Spleen (tissue), 11 donors: ENCODE measurements around the gene ADRB1. TPM values are rescaled to one million over a fixed set of nuclear protein-coding genes. Genes with fewer than 3 reads are reported as not detected.

Experiments used
- DNase-seq: peaks from one replicate; pipeline ENCODE4 v3.0.0-alpha.2; 2020
- H3K27ac ChIP-seq, 8 donors: fragments of 200-600 bp; sonication (generic) in 7 of 8; 1 replicate in 4 of 8; 2 replicates in 4 of 8; pipeline versions ENCODE4 v1.5.0 to v1.8.0; 2016 to 2021; ENCODE audit warnings: inconsistent platforms in 4 of 8, mild to moderate bottlenecking in 4 of 8, moderate library complexity in 1 of 8
- H3K27me3 ChIP-seq, 7 donors: fragments of 200-600 bp; sonication (generic) in 6 of 7; replicated peaks in 1 of 7; 1 replicate in 4 of 7; 2 replicates in 3 of 7; pipeline versions ENCODE4 v1.5.0 to v1.8.0; 2016 to 2021; ENCODE audit warnings: inconsistent platforms in 3 of 7, mild to moderate bottlenecking in 1 of 7
- H3K36me3 ChIP-seq, 6 donors: fragments of 200-600 bp; sonication (generic) in 5 of 6; 1 replicate in 4 of 6; 2 replicates in 2 of 6; pipeline versions ENCODE4 v1.5.0 to v1.8.0; 2016 to 2021; ENCODE audit warnings: inconsistent platforms in 2 of 6
- H3K4me1 ChIP-seq, 6 donors: fragments of 200-600 bp; sonication (generic) in 5 of 6; 1 replicate in 3 of 6; 2 replicates in 3 of 6; pipeline versions ENCODE4 v1.5.0 to v1.8.0; 2016 to 2021; ENCODE audit warnings: inconsistent platforms in 3 of 6
- H3K4me3 ChIP-seq, 8 donors: fragments of 200-600 bp; sonication (generic) in 7 of 8; 1 replicate in 4 of 8; 2 replicates in 4 of 8; pipeline versions ENCODE4 v1.5.0 to v1.8.0; 2016 to 2021; ENCODE audit warnings: inconsistent platforms in 4 of 8, mild to moderate bottlenecking in 4 of 8, moderate library complexity in 2 of 8
- H3K9me3 ChIP-seq, 8 donors: fragments of 200-600 bp; sonication (generic) in 7 of 8; 1 replicate in 4 of 8; 2 replicates in 4 of 8; pipeline versions ENCODE4 v1.5.0 to v1.8.0; 2016 to 2021; ENCODE audit warnings: inconsistent platforms in 4 of 8
- CTCF ChIP-seq, 11 experiments: fragments of 200-600 bp in 7 of 11; fragments of 450-650 bp in 4 of 11; sonication (generic) in 4 of 11; IDR thresholded peaks in 8 of 11; conservative IDR thresholded peaks in 3 of 11; 1 replicate in 7 of 11; 2 replicates in 4 of 11; pipeline versions ENCODE4 v1.4.0 to v1.8.0; 2016 to 2021; ENCODE audit warnings: antibody characterized with exemption in 11 of 11, inconsistent platforms in 4 of 11, mild to moderate bottlenecking in 1 of 11
- POLR2A ChIP-seq, 3 donors: fragments of 450-650 bp; IDR thresholded peaks; one replicate each; pipeline ENCODE4 v1.5.1; 2017; ENCODE audit warnings: antibody characterized with exemption in 3 of 3, mild to moderate bottlenecking in 1 of 3
- POLR2AphosphoS5 ChIP-seq, 3 donors: sonication (generic); formaldehyde crosslinking; IDR thresholded peaks; one replicate each; pipeline ENCODE4 v1.5.1; 2017; ENCODE audit warnings: antibody characterized with exemption in 3 of 3
- WGBS, 5 donors: extraction: QIAGEN DNeasy Blood & Tissue Kit in 3 of 5; methylation state at CpG; one replicate each; pipeline versions ENCODE4 v1.1.5 to v1.1.7; 2013 to 2018; 5-methylcytosine and 5-hydroxymethylcytosine counted together
- intact Hi-C: fragments of 100-400 bp; cut with DNase I; formaldehyde crosslinking; loops from one replicate; pipeline ENCODE4 v1.15.0; 2023; ENCODE audit warnings: low total_unique reads
- polyA plus RNA-seq, 3 donors: library from polyadenylated mRNA; stranded (reverse); fragments of 200-250 nt; gene quantifications; one replicate each; pipeline ENCODE4 v1.2.1, GENCODE V29; 2013
- total RNA-seq, 7 donors: library from RNA; depleted of rRNA in 3 of 7; stranded (reverse); fragments of >200 nt in 3 of 7; fragmentation: NEBNext Ultra II Directional in 4 of 7; extraction: Animal tissue kit (Norgen Biotek cat#: 25700) in 4 of 7; gene quantifications; one replicate each; pipeline versions ENCODE4 v1.1.0 to v1.2.1, GENCODE V29; 2016 to 2021
- donor health status: healthy with polysubstance abuse.
- donor health status: DM: no; HTN: no; CAD: no; lungs with moderate emphysema.
- donor health status: DM: no; HTN: no; CAD: no.
- donor health status: Bipolar disorder and iron deficiency.
- donor health status: healthy.
- donor health status: DM: no; HTN: no; CAD: no.
- donor health status: DM: yes; HTN: yes; CAD: no.

The ADRB1 gene
- total and polyA plus RNA-seq, 10 donors: 0.47 to 4.8 (median 2.4) TPM

- Histone ChIP-seq H3K27ac (no peak overlapping the region), H3K9me3 (no peaks in the 10 kb centered on the region), H3K36me3 (no peaks in the 10 kb centered on the region), H3K4me3 (no peak overlapping the region), H3K27me3 (no peaks in the 10 kb centered on the region), H3K4me1 (peaks cover 15 to 45% (median 28%) of the 10 kb centered on the region in 6 donors)
- TF ChIP-seq POLR2A (IDR thresholded peaks at IDR 0.05) (no peak), POLR2AphosphoS5 (IDR thresholded peaks at IDR 0.05) (no peak), CTCF (IDR thresholded peaks at IDR 0.05 in 8 of 11, conservative IDR thresholded peaks at IDR 0.05 in 3 of 11) (no peak)
- intact Hi-C loops: no loop called here
- 90 to 94% (median 93%) methylated on average over 7 of the region's 7 CpGs for WGBS, 5 donors
- no peak for DNase-seq
Observed at GRCh38 chr10:114022766-114023597, 20.7 kb upstream of the ADRB1 start.

GRCh38 chr10:114024876-114025610 is 18.6 kb upstream of the ADRB1 start:
- no peak for TF ChIP-seq POLR2AphosphoS5 (IDR thresholded peaks at IDR 0.05)
- no peaks in the 10 kb centered on the region for H3K36me3 ChIP-seq
- DNase-seq: peak; percentile 82
- H3K4me1 ChIP-seq: peaks cover 15 to 44% (median 27%) of the 10 kb centered on the region in 6 donors
- H3K27ac ChIP-seq: peak overlapping the region in 5 of 8 donors; percentile 21 to 71 (median 63)
- intact Hi-C loops: no loop called here
- H3K4me3 ChIP-seq: peak overlapping the region in 1 of 8 donors; percentile 38
- WGBS, 5 donors: 20 to 44% (median 39%) methylated on average over 12 of the region's 12 CpGs
- peaks cover 0 to 2% (median 0%) of the 10 kb centered on the region in 7 donors for H3K27me3 ChIP-seq
- H3K9me3 ChIP-seq: no peaks in the 10 kb centered on the region

GRCh38 chr10:114025611-114026130 is 18.0 kb upstream of the ADRB1 start:
- TF ChIP-seq CTCF (IDR thresholded peaks at IDR 0.05 in 8 of 11, conservative IDR thresholded peaks at IDR 0.05 in 3 of 11): no peak
- no peak for TF ChIP-seq POLR2AphosphoS5 (IDR thresholded peaks at IDR 0.05)
- no peak for TF ChIP-seq POLR2A (IDR thresholded peaks at IDR 0.05)

GRCh38 chr10:114026189-114027040 is 17.3 kb upstream of the ADRB1 start:
- H3K27ac ChIP-seq: peak overlapping the region in 4 of 8 donors; percentile 23 to 71 (median 52)

More at GRCh38 chr10:114025611-114026130, 18.0 kb upstream of the ADRB1 start:
- Histone ChIP-seq H3K4me1 (peaks cover 15 to 44% (median 27%) of the 10 kb centered on the region in 6 donors), H3K27ac (peak overlapping the region in 2 of 8 donors; percentile 63 to 71), H3K9me3 (no peaks in the 10 kb centered on the region), H3K4me3 (no peak overlapping the region), H3K36me3 (no peaks in the 10 kb centered on the region), H3K27me3 (peaks cover 0 to 3% (median 0%) of the 10 kb centered on the region in 7 donors)
- intact Hi-C loops: no loop called here
- no peak for DNase-seq
- 76 to 84% (median 79%) methylated on average over 12 of the region's 12 CpGs for WGBS, 5 donors

More at GRCh38 chr10:114026189-114027040, 17.3 kb upstream of the ADRB1 start:
- DNase-seq: no peak
- Histone ChIP-seq H3K27me3 (peaks cover 0 to 3% (median 0%) of the 10 kb centered on the region in 7 donors), H3K9me3 (no peaks in the 10 kb centered on the region), H3K4me3 (no peak overlapping the region), H3K4me1 (peaks cover 15 to 44% (median 27%) of the 10 kb centered on the region in 6 donors), H3K36me3 (no peaks in the 10 kb centered on the region)
- intact Hi-C loops: no loop called here
- WGBS, 5 donors: 61 to 75% (median 66%) methylated on average over 7 of the region's 7 CpGs
- peak in 1 of 3 donors; percentile 11 for TF ChIP-seq POLR2AphosphoS5 (IDR thresholded peaks at IDR 0.05)
- TF ChIP-seq CTCF (IDR thresholded peaks at IDR 0.05 in 8 of 11, conservative IDR thresholded peaks at IDR 0.05 in 3 of 11): no peak
- no peak for TF ChIP-seq POLR2A (IDR thresholded peaks at IDR 0.05)
